IMR-90 (cell line): ENCODE data around the gene SLC25A14. TPM values are rescaled to one million over a fixed set of nuclear protein-coding genes. Genes with fewer than 3 reads are reported as not detected.

ENCODE experiments used
- ATAC-seq: fragments of 200-7000 bp; cut with Tn5 transposase; 2 replicates; pipeline ENCODE4 v1.9.1; 2020; ENCODE audit warnings: low read depth, mild to moderate bottlenecking, moderate library complexity
- BruUV-seq: library from RNA; stranded (reverse); fragments of 400-500 nt; replicated peaks from 2 replicates; lab custom pipeline; 2021; lab: Mats Ljungman, UMichigan
- CTCF ChIA-PET: fragments of 300-600 bp; formaldehyde crosslinking; extraction: SDS; loops from one replicate; lab custom pipeline; 2021; ENCODE audit warnings: antibody characterized with exemption; lab: Yijun Ruan, JAX
- POLR2A ChIA-PET: fragments of 300-600 bp; sonication (Branson Sonifier 250); formaldehyde crosslinking; loops from one replicate; lab custom pipeline; 2022; ENCODE audit warnings: antibody characterized with exemption; ENCODE audit not compliant: unreplicated experiment; lab: Charles Lee
- DNase-seq: peaks from one replicate; pipeline ENCODE4 v3.0.0; 2013
- H2AFZ ChIP-seq: replicated peaks from 2 replicates; pipeline ENCODE3; 2013; ENCODE audit warnings: low read length, mild to moderate bottlenecking; ENCODE audit not compliant: poor library complexity
- H2AK5ac ChIP-seq: 2 replicates; pipeline ENCODE4 v1.6.1; 2013; ENCODE audit warnings: low read depth, low read length, inconsistent platforms
- H2AK9ac ChIP-seq: replicated peaks from 2 replicates; pipeline ENCODE3; 2013; ENCODE audit warnings: mild to moderate bottlenecking, low read depth, low read length, moderate library complexity; ENCODE audit not compliant: poor library complexity
- H2BK120ac ChIP-seq: 2 replicates; pipeline ENCODE4 v1.6.1; 2013; ENCODE audit warnings: low read depth, low read length, inconsistent platforms
- H2BK15ac ChIP-seq: 3 replicates; pipeline ENCODE4 v1.6.1; 2013; ENCODE audit warnings: low read depth, low read length, inconsistent platforms
- H2BK20ac ChIP-seq: 2 replicates; pipeline ENCODE4 v1.6.1; 2013; ENCODE audit warnings: low read depth, mild to moderate bottlenecking, inconsistent platforms, low read length, moderate library complexity
- H2BK5ac ChIP-seq: 2 replicates; pipeline ENCODE4 v1.6.1; 2013; ENCODE audit warnings: mild to moderate bottlenecking, low read depth, low read length, inconsistent platforms; ENCODE audit not compliant: poor library complexity, severe bottlenecking
- H3K14ac ChIP-seq: replicated peaks from 2 replicates; pipeline ENCODE4 v1.6.1; 2013; ENCODE audit warnings: low read depth, low read length, inconsistent platforms
- H3K18ac ChIP-seq: 2 replicates; pipeline ENCODE4 v1.6.1; 2013; ENCODE audit warnings: low read depth, low read length, control low read depth
- H3K23ac ChIP-seq: 2 replicates; pipeline ENCODE4 v1.6.1; 2013; ENCODE audit warnings: low read depth, low read length, inconsistent platforms
- H3K27ac ChIP-seq: 2 replicates; pipeline ENCODE4 v1.5.1; 2013; ENCODE audit warnings: mild to moderate bottlenecking, control low read depth, low read length; ENCODE audit not compliant: insufficient read depth
- H3K27me3 ChIP-seq: 2 replicates; pipeline ENCODE4 v1.6.1; 2013; ENCODE audit warnings: low read length; ENCODE audit not compliant: control insufficient read depth, insufficient read depth
- H3K36me3 ChIP-seq: 2 replicates; pipeline ENCODE4 v1.6.1; 2013; ENCODE audit warnings: low read length, mixed read lengths; ENCODE audit not compliant: control insufficient read depth, insufficient read depth
- H3K4ac ChIP-seq: 2 replicates; pipeline ENCODE4 v1.6.1; 2013; ENCODE audit warnings: low read depth, low read length, inconsistent platforms
- H3K4me1 ChIP-seq: 2 replicates; pipeline ENCODE4 v1.6.1; 2013; ENCODE audit warnings: low read length, mixed read lengths; ENCODE audit not compliant: control insufficient read depth, insufficient read depth
- H3K4me2 ChIP-seq: 2 replicates; pipeline ENCODE4 v1.6.1; 2013; ENCODE audit warnings: low read depth, mild to moderate bottlenecking, control low read depth, low read length, moderate library complexity
- H3K4me3 ChIP-seq: 2 replicates; pipeline ENCODE4 v1.5.1; 2013; ENCODE audit warnings: low read depth, mild to moderate bottlenecking, control low read depth, low read length, moderate library complexity; ENCODE audit not compliant: insufficient read depth
- H3K56ac ChIP-seq: 2 replicates; pipeline ENCODE4 v1.6.1; 2013; ENCODE audit warnings: low read length, inconsistent platforms; ENCODE audit not compliant: insufficient read depth; ENCODE audit errors: extremely low read depth
- H3K79me1 ChIP-seq, 2 experiments: 2 replicates each; pipeline ENCODE4 v1.6.1; 2013; ENCODE audit warnings: low read length in 2 of 2, inconsistent platforms in 1 of 2, low read depth in 1 of 2
- H3K9ac ChIP-seq: 2 replicates; pipeline ENCODE4 v1.6.1; 2013; ENCODE audit warnings: low read depth, low read length, control low read depth
- H3K9me1 ChIP-seq: 2 replicates; pipeline ENCODE4 v1.6.1; 2013; ENCODE audit warnings: low read length, inconsistent platforms; ENCODE audit not compliant: insufficient read depth
- H3K9me3 ChIP-seq: 2 replicates; pipeline ENCODE4 v1.6.1; 2013; ENCODE audit warnings: low read length; ENCODE audit not compliant: control insufficient read depth, insufficient read depth
- H4K20me1 ChIP-seq: 2 replicates; pipeline ENCODE4 v1.6.1; 2013; ENCODE audit warnings: low read length, inconsistent platforms; ENCODE audit not compliant: insufficient read depth
- H4K5ac ChIP-seq: 2 replicates; pipeline ENCODE4 v1.6.1; 2013; ENCODE audit warnings: mild to moderate bottlenecking, low read depth, low read length, control low read depth
- H4K8ac ChIP-seq, 2 experiments: 2 replicates each; pipeline ENCODE4 v1.6.1; 2013; ENCODE audit warnings: low read depth in 2 of 2, low read length in 2 of 2, control low read depth in 1 of 2, inconsistent platforms in 1 of 2
- H4K91ac ChIP-seq: 2 replicates; pipeline ENCODE4 v1.6.1; 2013; ENCODE audit warnings: low read depth, low read length, inconsistent platforms; ENCODE audit not compliant: insufficient read depth
- CHD1 ChIP-seq: IDR thresholded peaks from 2 replicates; pipeline ENCODE4 v1.6.1; 2012; ENCODE audit warnings: low read depth, low read length, improper control_type of control experiment
- FOS ChIP-seq: fragments of 150-350 bp; IDR thresholded peaks from 2 replicates; pipeline ENCODE4 v1.6.1; 2016; ENCODE audit warnings: low read depth, low read length
- MAFK ChIP-seq: IDR thresholded peaks from 2 replicates; pipeline ENCODE4 v1.6.1; 2012; ENCODE audit warnings: low read depth, low read length, improper control_type of control experiment
- MAZ ChIP-seq: IDR thresholded peaks from 2 replicates; pipeline ENCODE4 v1.6.1; 2012; ENCODE audit warnings: low read depth, mild to moderate bottlenecking, low read length, improper control_type of control experiment, moderate library complexity, borderline replicate concordance
- MXI1 ChIP-seq: IDR thresholded peaks from 2 replicates; pipeline ENCODE4 v1.6.1; 2012; ENCODE audit warnings: low read depth, mild to moderate bottlenecking, low read length, moderate library complexity, borderline replicate concordance
- RCOR1 ChIP-seq: IDR thresholded peaks from 2 replicates; pipeline ENCODE4 v1.6.1; 2012; ENCODE audit warnings: mild to moderate bottlenecking, low read length, improper control_type of control experiment; ENCODE audit not compliant: insufficient replicate concordance
- SMC3 ChIP-seq: fragments of 150-350 bp; IDR thresholded peaks from 2 replicates; pipeline ENCODE4 v1.6.1; 2016; ENCODE audit warnings: low read depth, mild to moderate bottlenecking, antibody characterized with exemption, low read length, moderate library complexity
- WGBS, 2 experiments: methylation state at CpG; one replicate each; pipeline versions ENCODE4 v1.1.5 to v1.1.7; 2013; ENCODE audit warnings: missing lambda C conversion rate in 2 of 2; ENCODE audit not compliant: insufficient read length in 1 of 2; ENCODE audit errors: extremely low coverage in 2 of 2; 5-methylcytosine and 5-hydroxymethylcytosine counted together
- dilution Hi-C: fragments of 300-500 bp; cut with HindIII; formaldehyde crosslinking; loops from one replicate; pipeline ENCODE4 v1.14.3; 2018; ENCODE audit warnings: low sequenced_read_pairs; ENCODE audit not compliant: unreplicated experiment
- in situ Hi-C: fragments of 300-500 bp; cut with MboI; formaldehyde crosslinking; loops from 3 replicates; pipeline ENCODE4 v1.14.3; 2019; ENCODE audit warnings: low sequenced_read_pairs, inconsistent platforms, mixed read lengths
- intact Hi-C: fragments of 100-400 bp; cut with micrococcal nuclease; formaldehyde crosslinking; loops from 2 replicates; pipeline ENCODE4 v1.10.0; 2022
- polyA plus RNA-seq, 3 experiments: library from polyadenylated mRNA; depleted of rRNA; stranded (reverse); fragments of >200 nt; gene quantifications; 2 replicates each; pipeline ENCODE4 v1.2.3, GENCODE V29; 2012; ENCODE audit warnings: low replicate concordance in 1 of 3
- total RNA-seq: library from RNA; depleted of rRNA; stranded (reverse); fragments of >200 nt; gene quantifications from 2 replicates; pipeline ENCODE4 v1.2.3, GENCODE V29; 2012
- TF ChIP-seq, protein P1 (sequence below): conservative IDR thresholded peaks from 2 replicates; pipeline ENCODE4 v1.5.1; 2012; ENCODE audit warnings: mild to moderate bottlenecking, low read depth, low read length, improper control_type of control experiment
- TF ChIP-seq, protein P2 (sequence below): fragments of 150-350 bp; IDR thresholded peaks from 2 replicates; pipeline ENCODE4 v1.6.1; 2017; ENCODE audit warnings: mild to moderate bottlenecking, antibody characterized with exemption, low read length, low read depth

The SLC25A14 gene
- total and polyA plus RNA-seq, 2 of the 4 experiments (the other 2 are of a cell fraction) = 13.8 TPM

- ChIA-PET POLR2A (no interaction called here), CTCF (no interaction called here)
- Histone ChIP-seq H3K9me1 (no peaks in the 10 kb centered on the region), H3K18ac (no peak overlapping the region), H2AFZ (no peak overlapping the region), H4K91ac (no peak overlapping the region), H2BK20ac (no peak overlapping the region), H2BK120ac (no peak overlapping the region), H2BK5ac (no peak overlapping the region), H3K4me2 (no peak overlapping the region), H3K4ac (no peak overlapping the region), H3K9me3 (no peaks in the 10 kb centered on the region), H3K23ac (no peak overlapping the region), H3K79me1 (no peaks in the 10 kb centered on the region), H2BK15ac (no peak overlapping the region), H3K36me3 (no peaks in the 10 kb centered on the region), H2AK9ac (no peak overlapping the region), H4K20me1 (no peaks in the 10 kb centered on the region), H3K9ac (no peak overlapping the region), H3K27ac (no peak overlapping the region), H3K56ac (no peak overlapping the region), H4K8ac (no peak overlapping the region), H3K14ac (no peak overlapping the region), H3K4me3 (no peak overlapping the region), H2AK5ac (no peak overlapping the region), H3K4me1 (no peaks in the 10 kb centered on the region), H4K5ac (no peak overlapping the region), H3K27me3 (peaks cover 10% of the 10 kb centered on the region)
- TF ChIP-seq MAZ (no peak), SMC3 (no peak), MAFK (no peak), RCOR1 (no peak), CHD1 (no peak), FOS (no peak), MXI1 (no peak)
- TF ChIP-seq, protein P1, sequence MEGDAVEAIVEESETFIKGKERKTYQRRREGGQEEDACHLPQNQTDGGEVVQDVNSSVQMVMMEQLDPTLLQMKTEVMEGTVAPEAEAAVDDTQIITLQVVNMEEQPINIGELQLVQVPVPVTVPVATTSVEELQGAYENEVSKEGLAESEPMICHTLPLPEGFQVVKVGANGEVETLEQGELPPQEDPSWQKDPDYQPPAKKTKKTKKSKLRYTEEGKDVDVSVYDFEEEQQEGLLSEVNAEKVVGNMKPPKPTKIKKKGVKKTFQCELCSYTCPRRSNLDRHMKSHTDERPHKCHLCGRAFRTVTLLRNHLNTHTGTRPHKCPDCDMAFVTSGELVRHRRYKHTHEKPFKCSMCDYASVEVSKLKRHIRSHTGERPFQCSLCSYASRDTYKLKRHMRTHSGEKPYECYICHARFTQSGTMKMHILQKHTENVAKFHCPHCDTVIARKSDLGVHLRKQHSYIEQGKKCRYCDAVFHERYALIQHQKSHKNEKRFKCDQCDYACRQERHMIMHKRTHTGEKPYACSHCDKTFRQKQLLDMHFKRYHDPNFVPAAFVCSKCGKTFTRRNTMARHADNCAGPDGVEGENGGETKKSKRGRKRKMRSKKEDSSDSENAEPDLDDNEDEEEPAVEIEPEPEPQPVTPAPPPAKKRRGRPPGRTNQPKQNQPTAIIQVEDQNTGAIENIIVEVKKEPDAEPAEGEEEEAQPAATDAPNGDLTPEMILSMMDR = no peak
- TF ChIP-seq, protein P2, sequence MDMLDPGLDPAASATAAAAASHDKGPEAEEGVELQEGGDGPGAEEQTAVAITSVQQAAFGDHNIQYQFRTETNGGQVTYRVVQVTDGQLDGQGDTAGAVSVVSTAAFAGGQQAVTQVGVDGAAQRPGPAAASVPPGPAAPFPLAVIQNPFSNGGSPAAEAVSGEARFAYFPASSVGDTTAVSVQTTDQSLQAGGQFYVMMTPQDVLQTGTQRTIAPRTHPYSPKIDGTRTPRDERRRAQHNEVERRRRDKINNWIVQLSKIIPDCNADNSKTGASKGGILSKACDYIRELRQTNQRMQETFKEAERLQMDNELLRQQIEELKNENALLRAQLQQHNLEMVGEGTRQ = no peak
- no CpG with 5 or more reads among the region's 7 CpGs for WGBS, 2 experiments
- DNase-seq = no peak
- no peak for ATAC-seq
- intact Hi-C loops = loop anchor here (10.0 kb wide), 2 partner anchors 131 to 139 kb away; partner anchors contain the start of gene ZNF280C
- BruUV-seq = no TSS peak
- in situ Hi-C loops = loop anchor here (10.0 to 25.0 kb wide), 2 partner anchors 108 to 519 kb away; no protein-coding TSS in a partner anchor
- dilution Hi-C loops = no loop called here
These were observed 55.6 kb downstream of the SLC25A14 start for GRCh38 chrX:130395341-130395740.
